HL-60 (cell line): ENCODE data around the gene GAGE10.

Experiments used
- CTCF ChIP-seq: IDR thresholded peaks from one replicate; pipeline ENCODE4 v1.5.1; 2011; ENCODE audit warnings: low read length, control low read depth, inconsistent platforms; ENCODE audit not compliant: insufficient read depth
- POLR2AphosphoS5 ChIP-seq: IDR thresholded peaks from 2 replicates; pipeline ENCODE4 v1.6.1; 2012; ENCODE audit warnings: low read depth
- REST ChIP-seq: IDR thresholded peaks from 2 replicates; pipeline ENCODE4 v1.6.1; 2012; ENCODE audit warnings: low read depth; ENCODE audit not compliant: insufficient replicate concordance
- SPI1 ChIP-seq: IDR thresholded peaks from 2 replicates; pipeline ENCODE4 v1.6.1; 2012; ENCODE audit warnings: low read depth, mild to moderate bottlenecking, borderline replicate concordance

DNA sequence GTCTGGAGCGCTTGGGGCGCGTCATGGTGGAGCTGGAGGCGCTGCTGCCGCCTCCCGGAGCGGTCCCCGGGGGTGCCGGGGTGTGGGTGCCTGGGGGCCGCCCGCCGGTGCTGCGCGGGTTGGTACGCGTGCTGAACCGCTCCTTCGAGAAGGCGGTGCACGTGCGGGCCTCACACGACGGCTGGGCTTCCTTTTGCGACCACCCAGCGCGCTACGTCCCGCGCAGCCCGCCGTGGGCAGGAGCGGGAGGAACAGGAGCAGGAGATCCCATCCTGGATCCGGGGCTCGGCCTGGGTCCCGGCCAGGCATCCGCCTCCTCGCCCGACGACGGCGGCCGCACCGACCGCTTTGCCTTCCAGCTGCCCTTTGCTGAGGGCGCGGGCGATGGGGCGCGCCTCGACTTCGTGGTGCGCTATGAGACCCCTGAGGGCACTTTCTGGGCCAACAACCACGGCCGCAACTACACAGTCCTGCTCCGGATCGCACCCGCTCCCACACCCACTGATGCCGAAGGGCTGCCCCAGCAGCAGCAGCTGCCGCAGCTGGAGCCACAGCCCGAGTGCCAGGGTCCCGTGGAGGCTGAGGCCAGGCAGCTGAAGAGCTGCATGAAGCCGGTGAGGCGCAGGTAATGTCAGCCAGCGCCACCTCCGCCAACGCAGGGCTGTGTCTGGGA is 33.1 kb upstream of the GAGE10 start:
- TF ChIP-seq CTCF: no peak
- no peak for TF ChIP-seq REST
- no peak for TF ChIP-seq POLR2AphosphoS5
- no peak for TF ChIP-seq SPI1
